NCI-H1417 (cell line): ENCODE measurements around the gene RDH16.

Experiments
- DNase-seq, 3 experiments: peaks; one replicate each; lab custom pipeline; 2025; lab: John Stamatoyannopoulos, UW

RDH16 gene, protein sequence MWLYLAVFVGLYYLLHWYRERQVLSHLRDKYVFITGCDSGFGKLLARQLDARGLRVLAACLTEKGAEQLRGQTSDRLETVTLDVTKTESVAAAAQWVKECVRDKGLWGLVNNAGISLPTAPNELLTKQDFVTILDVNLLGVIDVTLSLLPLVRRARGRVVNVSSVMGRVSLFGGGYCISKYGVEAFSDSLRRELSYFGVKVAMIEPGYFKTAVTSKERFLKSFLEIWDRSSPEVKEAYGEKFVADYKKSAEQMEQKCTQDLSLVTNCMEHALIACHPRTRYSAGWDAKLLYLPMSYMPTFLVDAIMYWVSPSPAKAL

DNA sequence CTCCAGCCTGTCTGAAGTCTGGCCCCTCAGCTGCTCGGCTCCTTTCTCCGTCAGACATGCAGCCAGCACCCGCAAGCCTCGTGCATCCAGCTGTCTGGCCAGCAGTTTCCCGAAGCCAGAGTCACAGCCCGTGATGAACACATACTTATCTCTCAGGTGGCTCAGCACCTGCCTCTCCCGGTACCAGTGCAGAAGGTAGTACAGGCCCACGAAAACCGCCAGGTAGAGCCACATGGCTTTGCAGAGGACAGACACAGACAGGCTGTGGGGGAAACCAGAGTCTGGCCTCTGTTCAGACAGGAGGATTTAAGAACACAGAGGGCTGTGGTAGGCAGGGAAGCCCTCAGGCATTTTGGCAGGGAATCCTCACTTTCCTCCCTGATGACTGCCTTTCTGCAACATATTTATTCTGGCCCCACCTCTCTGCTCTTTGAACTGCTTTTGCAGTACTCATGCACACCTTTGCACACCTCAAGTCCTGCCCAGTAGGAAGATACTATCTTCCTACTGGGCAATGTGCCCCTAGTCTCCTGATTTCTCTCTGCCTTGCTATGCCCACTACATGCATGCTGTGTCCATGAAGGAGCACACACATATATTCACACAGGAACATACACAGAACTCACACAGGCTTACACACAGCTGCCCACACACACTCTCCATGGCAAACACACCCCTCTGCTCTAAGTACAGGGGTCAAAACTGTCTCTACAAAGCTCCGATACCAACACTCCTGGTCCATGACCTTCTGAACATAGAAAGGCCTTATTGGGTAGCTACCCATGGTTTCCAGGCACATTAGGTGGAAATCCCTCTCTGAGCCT is at the start of gene RDH16:
Gene RDH16 (minus strand): TSS at position 380 of the 824 bp plus-strand sequence. CDS start 146 bp downstream, at position 234.
- no peak for DNase-seq

DNA sequence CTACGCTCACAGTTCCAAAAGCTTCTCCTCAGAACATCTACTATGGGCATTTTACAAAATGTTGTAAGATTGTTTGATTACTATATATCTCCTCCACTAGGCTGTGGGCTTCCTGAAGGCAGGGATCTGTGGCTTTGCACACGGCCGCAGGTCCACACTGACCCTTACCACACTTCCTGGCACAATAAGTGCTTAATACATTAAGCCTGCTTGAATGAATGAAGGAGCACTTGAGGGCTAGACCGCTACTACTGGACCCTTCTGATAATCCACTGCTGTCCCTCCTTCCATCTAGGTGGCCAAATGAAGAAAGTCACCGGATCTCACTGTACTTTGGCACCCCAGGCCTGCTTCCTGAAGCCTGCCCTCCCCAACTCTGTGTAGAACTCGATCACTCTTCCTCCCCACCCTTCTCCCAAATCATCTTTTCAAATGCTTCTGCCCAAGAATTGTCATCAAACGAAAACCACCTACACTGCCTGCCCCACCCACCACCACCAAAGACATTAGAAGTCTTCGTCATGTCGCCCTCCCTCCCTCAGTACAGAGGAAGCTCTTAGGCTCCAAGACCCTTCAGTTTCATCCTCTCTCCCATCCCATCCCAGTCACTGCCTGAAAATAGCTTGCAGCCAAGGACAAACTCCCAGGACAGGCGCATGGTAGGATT is 49.5 kb upstream of the RDH16 start:
- no peak for DNase-seq

DNA sequence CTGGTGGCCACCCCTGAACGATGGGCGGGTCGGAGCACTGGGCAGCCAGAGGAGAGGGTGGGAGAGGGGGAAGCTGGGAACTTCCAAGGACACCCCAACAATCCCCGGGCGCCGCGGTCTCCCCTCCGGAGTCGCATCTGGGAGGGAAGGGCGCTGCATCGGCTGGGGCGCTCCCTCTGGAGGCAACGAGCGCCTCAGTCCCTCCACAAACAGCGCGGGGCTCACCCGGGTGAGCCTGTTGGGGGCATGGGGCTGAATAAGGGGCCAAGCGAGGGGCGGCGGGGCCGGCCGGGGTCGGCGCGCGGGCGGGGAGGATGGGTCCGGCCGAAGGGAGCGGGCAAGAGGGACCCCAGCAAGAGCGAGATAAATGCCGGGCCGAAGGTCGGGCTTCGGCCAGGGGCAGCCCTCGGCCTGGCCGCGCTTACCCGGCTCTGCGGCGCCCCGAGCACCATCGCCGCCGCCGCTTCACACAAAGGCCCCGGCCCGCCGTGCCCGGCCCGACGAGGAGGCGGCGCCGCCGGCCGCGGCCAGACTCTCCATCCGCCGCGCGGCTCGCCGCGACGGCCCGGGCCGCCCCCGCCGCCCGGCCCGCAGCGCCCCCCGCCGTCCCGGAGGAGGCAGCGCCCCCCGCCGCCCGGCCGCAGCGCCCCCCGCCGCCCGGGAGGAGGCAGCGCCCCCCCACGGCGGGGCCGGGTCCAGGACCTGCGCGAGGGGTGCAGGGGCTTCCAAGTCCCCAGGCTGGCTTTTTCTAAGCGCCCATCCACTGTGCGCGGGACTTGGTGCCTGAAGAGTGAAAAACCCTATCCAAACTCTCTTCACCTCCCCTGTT is 48.8 kb upstream of the RDH16 start, which contains the start of gene ZBTB39:
Gene ZBTB39 (minus strand): TSS at position 567 of the 829 bp plus-strand sequence. CDS start 1,629 bp downstream, outside the sequence.
- DNase-seq: peak; percentile 70 to 76 (median 76)

DNA sequence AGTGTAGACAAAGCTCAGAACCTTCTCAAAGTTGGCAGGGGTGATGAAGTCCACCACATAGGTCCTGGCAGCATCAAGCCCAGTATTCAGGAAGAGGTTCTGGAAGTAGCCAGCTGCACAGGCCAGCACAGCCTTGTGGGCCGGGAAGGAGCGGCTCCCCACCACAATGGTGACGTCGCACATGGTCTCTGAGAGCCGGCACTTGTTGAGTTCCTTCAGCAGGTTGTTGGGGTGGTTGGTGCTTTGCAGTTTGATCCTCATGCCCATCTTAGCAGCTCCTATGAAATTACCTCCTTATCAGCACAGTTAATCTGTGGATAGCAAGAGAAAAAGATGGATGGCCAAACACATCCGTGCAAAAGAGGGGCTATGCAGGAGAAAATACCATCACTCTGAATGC is 47.2 kb upstream of the RDH16 start:
- no peak for DNase-seq

DNA sequence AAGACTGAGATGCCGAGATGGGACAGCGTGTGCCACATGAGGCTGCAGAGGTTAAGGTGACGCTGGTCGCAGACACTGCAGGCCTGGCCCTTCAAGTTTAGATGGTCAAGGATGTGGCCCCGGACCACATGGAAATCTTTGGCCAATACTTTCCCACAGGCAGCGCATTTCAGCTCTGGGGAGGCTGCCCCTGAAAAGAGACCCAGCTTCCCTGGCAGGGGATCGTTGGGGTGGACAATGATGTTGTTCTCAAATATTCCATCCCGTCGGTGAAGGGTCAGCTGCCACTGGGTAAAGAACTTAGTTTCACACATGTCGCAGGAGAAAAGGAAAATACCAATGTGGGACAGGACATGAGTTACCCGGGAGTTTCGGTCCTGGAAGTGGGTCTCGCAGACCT is 46.0 kb upstream of the RDH16 start:
- no peak for DNase-seq

DNA sequence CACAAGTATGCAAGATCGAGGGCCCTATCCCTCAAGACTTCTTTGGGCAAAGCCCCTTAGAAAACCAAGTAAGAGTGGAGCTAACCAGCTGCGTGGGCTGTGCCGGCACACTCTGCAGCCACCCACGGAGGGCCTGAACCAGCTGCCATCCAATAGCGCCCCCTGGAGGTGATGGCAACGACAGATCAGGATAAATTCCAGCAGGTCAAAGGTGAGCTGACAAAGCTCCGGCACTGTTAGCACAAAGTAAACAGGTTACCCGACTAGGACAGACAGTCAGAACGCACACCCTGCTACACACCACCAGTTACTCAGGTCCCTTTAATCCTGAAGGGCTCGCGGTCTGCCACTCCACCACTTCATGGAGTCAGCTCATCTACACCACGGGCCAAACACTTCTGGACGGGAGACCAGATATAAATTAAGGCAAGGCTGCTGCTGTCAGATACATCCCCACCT is 44.1 kb upstream of the RDH16 start:
- peak; percentile 22 to 56 (median 49) for DNase-seq

DNA sequence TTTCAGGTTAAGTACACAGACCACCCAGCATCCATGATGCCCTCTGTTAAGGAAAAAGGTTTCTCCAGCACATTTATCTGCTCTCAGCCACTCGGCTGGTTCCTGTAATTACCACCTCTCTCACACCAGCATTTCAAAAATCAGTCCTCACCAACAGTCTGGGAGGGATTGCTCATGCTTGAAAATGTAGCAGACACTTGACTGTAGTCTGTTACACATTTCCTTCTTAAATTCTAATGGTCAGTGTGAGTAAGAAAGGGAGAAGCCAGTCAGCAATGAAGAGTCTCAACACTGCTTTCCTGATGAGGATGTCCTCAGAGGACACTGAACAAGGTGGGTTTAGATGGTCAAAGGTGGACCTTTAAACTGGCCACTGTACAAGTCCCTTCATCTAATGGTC is 43.0 kb upstream of the RDH16 start:
- DNase-seq: no peak

DNA sequence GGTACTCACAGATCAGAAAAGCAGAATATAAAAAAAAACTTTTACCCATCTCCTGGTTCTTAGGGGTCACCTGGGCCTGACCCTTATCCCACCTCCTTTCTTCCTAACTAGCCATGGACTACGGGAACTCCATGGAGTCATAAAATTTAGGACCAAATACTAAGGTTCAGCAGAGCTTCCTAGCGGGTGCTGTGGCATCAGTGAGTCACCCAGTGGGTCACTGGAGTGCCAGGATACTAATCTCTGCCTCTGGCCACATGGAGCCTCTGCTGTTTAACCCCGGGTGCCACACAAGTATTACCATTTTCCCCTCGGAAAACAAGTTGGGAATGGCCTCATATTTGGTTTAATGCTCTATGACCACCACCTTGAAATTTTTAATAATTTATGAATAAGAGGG is 42.0 kb upstream of the RDH16 start:
- DNase-seq: no peak

DNA sequence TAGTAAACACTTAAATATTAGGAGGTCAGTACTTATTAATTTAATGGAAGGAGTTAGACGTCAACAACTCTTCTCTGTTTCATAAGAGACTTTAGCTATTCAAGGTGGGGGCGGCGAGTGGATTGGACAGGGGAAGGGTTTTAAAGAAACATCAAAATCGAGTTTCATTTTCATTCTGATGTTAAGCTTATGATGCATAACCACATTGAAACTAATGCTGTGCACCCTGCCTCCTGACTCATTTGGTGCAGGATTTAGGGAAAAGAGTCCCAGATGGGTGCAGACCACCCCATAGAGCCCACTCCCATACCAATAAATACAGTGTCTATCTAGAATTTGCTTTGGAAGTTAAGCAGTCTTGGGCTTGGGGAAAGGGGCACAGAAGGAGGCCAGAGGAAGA is 41.6 kb upstream of the RDH16 start:
- no peak for DNase-seq

DNA sequence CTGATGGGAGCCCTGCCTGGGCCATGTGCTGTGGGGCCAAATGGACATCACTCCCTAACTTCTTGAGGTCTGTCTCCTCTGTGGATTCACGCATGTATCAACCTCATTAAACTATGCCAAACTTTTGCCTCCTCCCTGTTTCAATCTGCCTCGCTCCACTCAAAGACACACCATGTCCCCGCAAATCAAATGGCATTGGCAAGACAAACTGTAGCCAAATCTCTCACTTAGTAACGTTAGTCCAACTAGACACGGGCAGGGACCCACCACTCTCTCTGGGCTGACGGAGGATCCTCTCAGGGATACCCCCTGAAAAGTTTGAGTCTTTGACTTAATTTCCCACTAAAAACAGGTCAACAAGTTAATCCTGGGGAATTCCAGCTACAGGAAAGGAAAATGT is 40.9 kb upstream of the RDH16 start:
- DNase-seq: no peak

DNA sequence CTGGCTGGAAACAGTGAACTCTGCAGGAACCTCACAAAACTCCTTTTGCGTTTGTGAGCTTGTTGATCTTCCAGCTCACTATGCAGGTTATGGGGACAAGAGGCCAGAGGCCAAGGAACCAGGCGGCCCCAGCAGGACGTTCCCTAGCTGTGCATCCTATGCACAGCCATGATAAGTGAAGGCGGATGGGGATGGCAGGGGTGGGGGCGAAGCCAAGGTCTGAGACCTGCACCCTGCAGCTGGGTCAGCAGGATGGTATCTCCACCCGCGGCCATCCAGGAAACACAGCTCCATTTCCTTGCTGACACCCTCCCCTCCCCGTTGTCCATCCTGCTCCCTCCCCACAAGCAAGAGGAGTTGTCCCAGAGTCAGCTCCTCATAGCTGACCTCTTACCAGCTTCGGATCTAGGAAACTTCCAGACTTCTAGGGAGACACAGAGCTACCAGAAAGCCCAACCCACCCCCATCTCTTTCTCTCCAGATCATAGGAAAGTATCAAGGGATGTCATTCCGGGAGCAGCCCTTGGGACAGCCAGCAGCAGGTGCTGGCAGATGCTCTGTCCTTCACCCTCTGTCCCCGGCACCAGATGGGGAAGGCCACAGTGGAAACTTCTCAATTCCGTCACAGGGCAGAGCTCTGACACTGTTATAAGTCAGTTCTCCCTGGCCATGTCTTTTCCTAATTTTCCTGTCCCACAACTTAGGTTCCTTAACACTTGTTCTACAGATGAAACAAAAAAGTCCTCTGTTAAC is 39.6 kb upstream of the RDH16 start:
- DNase-seq: no peak

DNA sequence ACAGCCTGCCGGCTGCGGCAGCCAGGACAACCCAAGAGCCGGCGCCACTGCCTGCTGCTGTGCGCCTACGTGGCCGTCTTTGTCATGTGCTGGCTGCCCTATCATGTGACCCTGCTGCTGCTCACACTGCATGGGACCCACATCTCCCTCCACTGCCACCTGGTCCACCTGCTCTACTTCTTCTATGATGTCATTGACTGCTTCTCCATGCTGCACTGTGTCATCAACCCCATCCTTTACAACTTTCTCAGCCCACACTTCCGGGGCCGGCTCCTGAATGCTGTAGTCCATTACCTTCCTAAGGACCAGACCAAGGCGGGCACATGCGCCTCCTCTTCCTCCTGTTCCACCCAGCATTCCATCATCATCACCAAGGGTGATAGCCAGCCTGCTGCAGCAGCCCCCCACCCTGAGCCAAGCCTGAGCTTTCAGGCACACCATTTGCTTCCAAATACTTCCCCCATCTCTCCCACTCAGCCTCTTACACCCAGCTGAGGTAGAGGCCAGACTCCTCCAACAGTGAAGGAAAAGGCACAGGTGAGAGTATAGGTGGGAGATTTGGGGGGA is 38.6 kb upstream of the RDH16 start:
- DNase-seq: no peak

DNA sequence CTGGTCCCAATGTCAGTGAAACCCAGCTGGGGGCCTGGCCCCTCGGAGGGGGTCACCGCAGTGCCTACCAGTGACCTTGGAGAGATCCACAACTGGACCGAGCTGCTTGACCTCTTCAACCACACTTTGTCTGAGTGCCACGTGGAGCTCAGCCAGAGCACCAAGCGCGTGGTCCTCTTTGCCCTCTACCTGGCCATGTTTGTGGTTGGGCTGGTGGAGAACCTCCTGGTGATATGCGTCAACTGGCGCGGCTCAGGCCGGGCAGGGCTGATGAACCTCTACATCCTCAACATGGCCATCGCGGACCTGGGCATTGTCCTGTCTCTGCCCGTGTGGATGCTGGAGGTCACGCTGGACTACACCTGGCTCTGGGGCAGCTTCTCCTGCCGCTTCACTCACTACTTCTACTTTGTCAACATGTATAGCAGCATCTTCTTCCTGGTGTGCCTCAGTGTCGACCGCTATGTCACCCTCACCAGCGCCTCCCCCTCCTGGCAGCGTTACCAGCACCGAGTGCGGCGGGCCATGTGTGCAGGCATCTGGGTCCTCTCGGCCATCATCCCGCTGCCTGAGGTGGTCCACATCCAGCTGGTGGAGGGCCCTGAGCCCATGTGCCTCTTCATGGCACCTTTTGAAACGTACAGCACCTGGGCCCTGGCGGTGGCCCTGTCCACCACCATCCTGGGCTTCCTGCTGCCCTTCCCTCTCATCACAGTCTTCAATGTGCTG is 38.0 kb upstream of the RDH16 start:
- no peak for DNase-seq

DNA sequence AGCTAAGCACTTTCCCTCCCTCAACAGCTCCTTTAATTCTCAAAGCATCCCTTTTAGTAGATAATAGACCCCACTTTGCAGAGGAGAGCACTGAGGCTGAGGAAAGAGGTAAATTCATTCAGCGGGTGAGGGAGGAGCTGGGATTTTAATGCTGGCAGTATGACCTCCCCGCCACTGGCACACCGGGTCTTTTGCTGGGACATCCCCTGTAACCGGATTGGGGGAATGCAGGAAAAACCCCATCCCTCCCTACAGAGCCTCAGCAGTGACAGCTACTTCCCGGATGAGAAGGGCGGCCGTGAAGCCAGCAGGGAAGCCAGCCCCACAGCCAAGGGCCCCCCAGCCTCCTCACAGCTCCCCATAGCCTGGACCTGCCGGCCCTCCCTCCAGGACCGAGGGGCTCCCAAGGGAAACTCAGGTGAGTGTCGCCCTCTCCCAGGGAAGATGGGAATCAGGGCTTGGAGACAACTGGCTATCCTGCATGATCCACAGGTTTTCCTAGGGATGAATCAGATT is 36.9 kb upstream of the RDH16 start:
- DNase-seq: no peak

DNA sequence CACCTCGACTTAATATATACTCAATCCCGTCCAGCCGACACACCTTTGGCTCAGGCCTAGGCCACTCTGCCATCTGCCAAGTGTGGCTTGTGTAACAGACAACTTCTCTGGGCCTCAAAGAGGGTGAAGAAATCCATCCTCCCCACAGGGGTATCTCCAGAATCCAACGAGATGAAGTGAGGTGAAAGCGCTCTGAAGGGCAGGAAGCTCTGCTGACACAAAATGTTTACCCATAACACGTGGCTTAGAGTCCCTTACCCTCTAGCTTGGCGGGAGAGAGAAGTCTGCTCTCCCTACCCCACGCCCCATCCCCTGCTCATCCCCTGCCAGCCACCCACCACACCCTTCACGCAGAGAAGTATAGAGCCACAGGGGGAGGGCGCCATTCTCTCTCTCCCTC is 35.9 kb upstream of the RDH16 start:
- no peak for DNase-seq

DNA sequence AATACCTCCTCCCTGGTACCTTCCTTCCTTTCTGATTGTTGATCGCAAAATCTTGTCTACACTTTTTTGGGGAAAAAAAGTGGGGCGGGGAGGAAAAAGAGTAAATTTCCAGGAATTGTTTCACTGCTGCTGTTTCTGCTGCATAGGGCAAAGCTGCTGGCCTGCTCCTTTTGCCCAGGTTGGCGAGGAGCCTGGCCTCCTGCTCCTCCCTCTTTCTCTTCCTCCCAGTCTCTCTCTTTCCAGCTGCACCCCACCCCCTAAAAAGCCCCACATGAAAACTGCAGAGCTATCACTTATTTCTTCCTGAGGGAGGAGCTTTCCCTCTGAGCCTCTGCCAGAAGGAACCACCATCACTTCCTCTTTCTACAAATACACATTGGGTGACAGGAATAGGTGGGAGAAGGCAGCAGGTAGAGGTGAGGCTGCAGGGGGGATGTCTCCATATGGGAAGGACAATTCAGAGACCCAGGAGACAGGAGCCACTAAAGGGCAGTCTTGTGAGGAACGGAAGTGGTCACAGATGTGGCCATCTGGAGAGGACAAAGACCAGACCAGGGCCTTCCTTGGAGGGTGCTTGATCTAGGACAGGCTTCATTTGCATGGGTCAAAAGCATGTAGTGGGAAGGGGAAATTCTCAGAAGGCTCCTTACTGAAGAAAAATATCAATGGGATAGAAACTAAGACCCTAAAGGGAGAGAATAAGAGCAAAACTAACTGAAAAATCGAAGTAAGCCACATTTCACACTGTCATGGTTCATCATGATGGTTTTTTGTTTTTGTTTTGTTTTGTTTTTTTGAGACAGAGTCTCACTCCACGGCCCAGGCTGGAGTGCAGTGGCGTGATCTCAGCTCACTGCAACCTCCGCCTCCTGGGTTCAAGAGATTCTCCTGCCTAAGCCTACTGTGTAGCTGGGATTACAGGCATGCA is 34.2 kb upstream of the RDH16 start:
- no peak for DNase-seq

DNA sequence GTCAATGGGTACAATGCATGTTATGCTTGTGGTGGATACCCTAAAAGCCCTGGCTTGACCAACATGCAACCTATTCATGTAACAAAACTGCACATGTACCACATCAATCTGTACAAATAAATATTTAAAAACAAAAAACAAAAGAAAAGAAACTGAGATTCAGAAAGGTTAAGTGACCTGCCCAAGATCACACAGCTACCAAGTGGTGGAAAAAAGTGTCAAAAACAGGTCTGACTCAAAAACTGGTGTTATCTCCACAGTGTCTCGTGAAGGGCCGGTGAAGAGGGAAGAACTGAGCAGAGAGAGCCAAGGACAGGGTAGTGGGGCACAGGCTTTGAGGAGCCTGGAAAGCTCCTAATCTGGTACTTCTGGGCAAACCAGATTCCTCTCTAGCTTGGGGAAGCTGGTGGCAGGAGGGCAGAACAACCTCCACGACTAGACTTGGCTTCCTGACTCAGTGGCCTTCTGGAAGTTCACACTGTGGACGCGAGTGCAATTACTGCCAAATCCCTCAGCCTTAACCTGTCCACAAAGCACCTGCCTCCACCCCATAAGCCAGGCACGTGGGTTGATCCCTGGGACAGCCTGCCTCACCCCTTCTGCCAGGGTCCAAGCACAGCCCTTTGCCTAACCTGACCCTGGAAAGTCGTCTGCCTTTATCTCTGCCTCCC is 33.4 kb upstream of the RDH16 start:
- DNase-seq: no peak
